IgD-negative memory B cell (primary cell): ENCODE results near the gene TAC3. TPM values are rescaled to one million over a fixed set of nuclear protein-coding genes. Genes with fewer than 3 reads are reported as not detected.
"Not testable (repeated sequence)": the region's sequence is repeated elsewhere in the genome, so short reads cannot be mapped to it uniquely, and the experiment has no call there.

Experiments used
- H3K27ac Mint-ChIP-seq, 3 donors: one replicate each; pipeline ENCODE4 v1.8.0; 2020 to 2022; ENCODE audit warnings: mild to moderate bottlenecking in 3 of 3, mixed read lengths in 3 of 3, moderate library complexity in 1 of 3
- H3K27me3 Mint-ChIP-seq: one replicate; pipeline ENCODE4 v1.8.0; 2021; ENCODE audit warnings: mixed read lengths
- H3K36me3 Mint-ChIP-seq: one replicate; pipeline ENCODE4 v1.8.0; 2020; ENCODE audit warnings: mild to moderate bottlenecking, mixed read lengths
- H3K4me1 Mint-ChIP-seq, 3 donors: one replicate each; pipeline ENCODE4 v1.8.0; 2020 to 2022; ENCODE audit warnings: mixed read lengths in 3 of 3, mild to moderate bottlenecking in 1 of 3
- H3K4me3 Mint-ChIP-seq, 4 donors: one replicate each; pipeline ENCODE4 v1.8.0; 2020 to 2022; ENCODE audit warnings: mild to moderate bottlenecking in 4 of 4, mixed read lengths in 4 of 4, moderate library complexity in 3 of 4
- H3K9me3 Mint-ChIP-seq, 3 donors: one replicate each; pipeline ENCODE4 v1.8.0; 2020 to 2021; ENCODE audit warnings: mixed read lengths in 3 of 3, mild to moderate bottlenecking in 1 of 3
- polyA plus RNA-seq: library from polyadenylated mRNA; unstranded; fragments of 300-500 nt; fragmentation: Illumina TruSeq; gene quantifications from one replicate; pipeline ENCODE4 v1.2.3, GENCODE V29; 2021

TAC3 gene
- polyA plus RNA-seq, 1 donor from 2014 or later: not detected

GRCh38 chr12:56963557-56963956, 52.8 kb downstream of the TAC3 start:
- H3K4me3 Mint-ChIP-seq, H3K27me3 Mint-ChIP-seq, H3K4me1 Mint-ChIP-seq, H3K9me3 Mint-ChIP-seq, H3K27ac Mint-ChIP-seq, H3K36me3 Mint-ChIP-seq: not testable (repeated sequence)

DNA sequence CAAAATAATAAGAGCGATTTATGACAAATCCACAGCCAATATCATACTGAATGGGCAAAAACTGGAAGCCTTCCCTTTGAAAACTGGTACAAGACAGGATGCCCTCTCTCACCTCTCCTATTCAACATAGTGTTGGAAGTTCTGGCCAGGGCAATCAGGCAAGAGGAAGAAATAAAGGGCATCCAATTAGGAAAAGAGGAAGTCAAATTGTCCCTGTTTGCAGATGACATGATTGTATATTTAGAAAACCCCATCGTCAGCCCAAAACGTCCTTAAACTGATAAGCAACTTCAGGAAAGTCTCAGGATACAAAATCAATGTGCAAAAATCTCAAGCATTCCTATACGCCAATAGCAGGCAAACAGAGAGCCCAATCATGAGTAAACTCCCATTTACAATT, 54.1 kb downstream of the TAC3 start:
- not testable (repeated sequence) for H3K4me3 Mint-ChIP-seq, H3K27me3 Mint-ChIP-seq, H3K27ac Mint-ChIP-seq, H3K9me3 Mint-ChIP-seq, H3K36me3 Mint-ChIP-seq, H3K4me1 Mint-ChIP-seq

Other genes with a start within 250 kb of the TAC3 start
- gene SDR9C7, start 82.1 kb downstream of the TAC3 start, polyA plus RNA-seq: not detected
- gene RDH16, start 58.9 kb downstream of the TAC3 start, polyA plus RNA-seq: 0.09 TPM
- gene ZBTB39, start 10.0 kb downstream of the TAC3 start, polyA plus RNA-seq: 3.2 TPM
- not detected for gene MYO1A, start 33.6 kb upstream of the TAC3 start, polyA plus RNA-seq
- gene NEMP1, start 62.3 kb upstream of the TAC3 start, polyA plus RNA-seq: 4.3 TPM
- gene NAB2, start 72.6 kb upstream of the TAC3 start, polyA plus RNA-seq: 0.81 TPM
- 130 TPM for gene STAT6, start 94.8 kb upstream of the TAC3 start, polyA plus RNA-seq
- 0.19 TPM for gene LRP1, start 112.0 kb upstream of the TAC3 start, polyA plus RNA-seq
- gene LRP1-AS, start 131.1 kb upstream of the TAC3 start, polyA plus RNA-seq: not detected
- gene NXPH4, start 200.3 kb upstream of the TAC3 start, polyA plus RNA-seq: 8.3 TPM
- gene SHMT2, start 213.2 kb upstream of the TAC3 start, polyA plus RNA-seq: 176 TPM
- gene STAC3, start 234.7 kb upstream of the TAC3 start, polyA plus RNA-seq: 2.4 TPM